Umbilical cord (tissue), 2 donors: Measurements from ENCODE around the gene GPR135. TPM values are rescaled to one million over a fixed set of nuclear protein-coding genes. Genes with fewer than 3 reads are reported as not detected.

ENCODE experiments used
- DNase-seq: peaks from one replicate; pipeline ENCODE4 v3.0.0-alpha.2; 2015; ENCODE audit warnings: low spot score
- total RNA-seq: library from RNA; depleted of rRNA; stranded (reverse); fragments of >200 nt; gene quantifications from one replicate; pipeline ENCODE4 v1.2.3, GENCODE V29; 2014; ENCODE audit warnings: low replicate concordance; ENCODE audit not compliant: insufficient read depth

The GPR135 gene
- total RNA-seq, 1 donor from 2014 or later = 7.2 TPM

GRCh38 chr14:59424341-59425071 is 40.7 kb downstream of the GPR135 start:
- no peak for DNase-seq

- DNase-seq = no peak
These were observed 42.9 kb downstream of the GPR135 start for GRCh38 chr14:59422069-59422881.

- no peak for DNase-seq
These were observed 45.9 kb downstream of the GPR135 start for GRCh38 chr14:59419303-59419702.

GRCh38 chr14:59417311-59417710 is 47.9 kb downstream of the GPR135 start:
- no peak for DNase-seq

- DNase-seq = no peak
These were observed 49.2 kb downstream of the GPR135 start for GRCh38 chr14:59415836-59416602.

Other genes starting within 250 kb of the GPR135 start
- 56.1 TPM for gene L3HYPDH, start 19.0 kb upstream of the GPR135 start, total RNA-seq
- gene JKAMP, start 19.1 kb upstream of the GPR135 start, total RNA-seq = 57.3 TPM
- gene CCDC175, start 111.4 kb upstream of the GPR135 start, total RNA-seq = 0.96 TPM